Tibial artery (tissue), 4 donors: ENCODE results near the gene AP2S1.
"Not testable (repeated sequence)": the region's sequence is repeated elsewhere in the genome, so short reads cannot be mapped to it uniquely, and the experiment has no call there.

ENCODE experiments used
- DNase-seq, 2 donors: peaks; one replicate each; pipeline ENCODE4 v3.0.0-alpha.2; 2019
- H3K27ac ChIP-seq, 2 donors: fragments of 200-600 bp; sonication (generic) in 1 of 2; 1 replicate in 1 of 2; 2 replicates in 1 of 2; pipeline ENCODE4 v1.5.1; 2018 to 2019; ENCODE audit warnings: mild to moderate bottlenecking in 1 of 2
- H3K27me3 ChIP-seq, 2 donors: fragments of 200-600 bp; sonication (generic) in 1 of 2; one replicate each; pipeline versions ENCODE4 v1.5.1 to v1.6.0; 2016 to 2019
- H3K36me3 ChIP-seq, 3 donors: fragments of 200-600 bp; sonication (generic) in 2 of 3; one replicate each; pipeline ENCODE4 v1.5.1; 2016 to 2019; ENCODE audit warnings: mild to moderate bottlenecking in 2 of 3
- H3K4me1 ChIP-seq, 4 donors: fragments of 200-600 bp; sonication (generic) in 2 of 4; 1 replicate in 3 of 4; 2 replicates in 1 of 4; pipeline ENCODE4 v1.5.1; 2016 to 2019
- H3K4me3 ChIP-seq, 2 donors: fragments of 200-600 bp; sonication (generic) in 1 of 2; 1 replicate in 1 of 2; 2 replicates in 1 of 2; pipeline ENCODE4 v1.5.1; 2018 to 2019; ENCODE audit warnings: mild to moderate bottlenecking in 2 of 2
- H3K9me3 ChIP-seq, 3 donors: fragments of 200-600 bp; sonication (generic) in 1 of 3; one replicate each; pipeline ENCODE4 v1.5.1; 2016 to 2019
- CTCF ChIP-seq, 2 experiments: fragments of 200-600 bp in 1 of 2; fragments of 450-650 bp in 1 of 2; IDR thresholded peaks; one replicate each; pipeline ENCODE4 v1.5.1; 2017 to 2019; ENCODE audit warnings: antibody characterized with exemption in 2 of 2, mild to moderate bottlenecking in 1 of 2, moderate library complexity in 1 of 2
- intact Hi-C: fragments of 100-400 bp; cut with DNase I; formaldehyde crosslinking; loops from one replicate; pipeline ENCODE4 v1.15.0; 2023; ENCODE audit warnings: low total_unique reads

The AP2S1 gene

GRCh38 chr19:46872967-46873366 lies 22.3 kb upstream of the AP2S1 start:
- DNase-seq = no peak
- H3K9me3 ChIP-seq = no peaks in the 10 kb centered on the region
- peaks cover 0 to 22% (median 7%) of the 10 kb centered on the region in 4 donors for H3K4me1 ChIP-seq
- H3K36me3 ChIP-seq = no peaks in the 10 kb centered on the region
- H3K27me3 ChIP-seq = no peaks in the 10 kb centered on the region
- no peak for TF ChIP-seq CTCF (IDR thresholded peaks at IDR 0.05)
- intact Hi-C loops = no loop called here
- H3K27ac ChIP-seq = no peak overlapping the region
- H3K4me3 ChIP-seq = no peak overlapping the region

- H3K36me3 ChIP-seq, H3K9me3 ChIP-seq, intact Hi-C loops, H3K4me3 ChIP-seq, DNase-seq, H3K27me3 ChIP-seq, H3K27ac ChIP-seq: not testable (repeated sequence)
- peaks cover 3 to 40% (median 21%) of the 10 kb centered on the region in 4 donors for H3K4me1 ChIP-seq
Measured at GRCh38 chr19:46871173-46871572, 20.5 kb upstream of the AP2S1 start.

GRCh38 chr19:46868025-46868802 lies 17.6 kb upstream of the AP2S1 start:
- no peak for DNase-seq
- TF ChIP-seq CTCF (IDR thresholded peaks at IDR 0.05) = no peak
- Histone ChIP-seq H3K36me3 (no peaks in the 10 kb centered on the region), H3K27ac (no peak overlapping the region), H3K4me3 (no peak overlapping the region), H3K9me3 (no peaks in the 10 kb centered on the region), H3K27me3 (no peaks in the 10 kb centered on the region), H3K4me1 (peaks cover 3 to 65% (median 40%) of the 10 kb centered on the region in 4 donors)
- intact Hi-C loops = loop anchor here (10.0 kb wide), 1 partner anchor 77 kb away; no protein-coding TSS in a partner anchor

- intact Hi-C loops = loop anchor here (10.0 kb wide), 1 partner anchor 78 kb away; no protein-coding TSS in a partner anchor
- H3K4me3 ChIP-seq = no peak overlapping the region
- TF ChIP-seq CTCF (IDR thresholded peaks at IDR 0.05) = no peak
- no peak for DNase-seq
- H3K9me3 ChIP-seq = no peaks in the 10 kb centered on the region
- peaks cover 3 to 75% (median 48%) of the 10 kb centered on the region in 4 donors for H3K4me1 ChIP-seq
- no peaks in the 10 kb centered on the region for H3K27me3 ChIP-seq
- H3K36me3 ChIP-seq = no peaks in the 10 kb centered on the region
- H3K27ac ChIP-seq = peak overlapping the region; percentile 20 to 58
Measured at GRCh38 chr19:46867170-46867569, 16.5 kb upstream of the AP2S1 start.

- Histone ChIP-seq H3K9me3 (no peaks in the 10 kb centered on the region), H3K4me3 (no peak overlapping the region), H3K36me3 (no peaks in the 10 kb centered on the region), H3K27me3 (no peaks in the 10 kb centered on the region), H3K4me1 (peaks cover 3 to 78% (median 51%) of the 10 kb centered on the region in 4 donors), H3K27ac (peak overlapping the region in 1 of 2 donors; percentile 58)
- intact Hi-C loops = loop anchor here (10.0 kb wide), 1 partner anchor 78 kb away; no protein-coding TSS in a partner anchor
- TF ChIP-seq CTCF (IDR thresholded peaks at IDR 0.05) = no peak
- DNase-seq = no peak
Measured at GRCh38 chr19:46866407-46867136, 15.9 kb upstream of the AP2S1 start.
